Omental fat pad (tissue), 4 donors: Measurements from ENCODE around the gene KNDC1. TPM values are rescaled to one million over a fixed set of nuclear protein-coding genes. Genes with fewer than 3 reads are reported as not detected.

Experiments used
- ATAC-seq: fragments of 150-250 bp; one replicate; pipeline ENCODE4 v1.9.1; 2016; ENCODE audit warnings: mild to moderate bottlenecking, moderate library complexity; ENCODE audit not compliant: low FRiP score
- DNase-seq: peaks from one replicate; pipeline ENCODE4 v3.0.0-alpha.2; 2019; ENCODE audit warnings: low spot score
- CTCF ChIP-seq, 3 donors: fragments of 450-650 bp; IDR thresholded peaks; one replicate each; pipeline ENCODE4 v1.5.1; 2016 to 2017; ENCODE audit warnings: antibody characterized with exemption in 3 of 3, mild to moderate bottlenecking in 3 of 3, moderate library complexity in 2 of 3
- total RNA-seq, 4 donors: library from RNA; depleted of rRNA; stranded (reverse); fragments of >200 nt; gene quantifications; one replicate each; pipeline ENCODE4 v1.1.0, GENCODE V29; 2016

KNDC1 gene
- total RNA-seq, 4 donors from 2014 or later, result 0.16 to 7.7 (median 1.7) TPM

DNA sequence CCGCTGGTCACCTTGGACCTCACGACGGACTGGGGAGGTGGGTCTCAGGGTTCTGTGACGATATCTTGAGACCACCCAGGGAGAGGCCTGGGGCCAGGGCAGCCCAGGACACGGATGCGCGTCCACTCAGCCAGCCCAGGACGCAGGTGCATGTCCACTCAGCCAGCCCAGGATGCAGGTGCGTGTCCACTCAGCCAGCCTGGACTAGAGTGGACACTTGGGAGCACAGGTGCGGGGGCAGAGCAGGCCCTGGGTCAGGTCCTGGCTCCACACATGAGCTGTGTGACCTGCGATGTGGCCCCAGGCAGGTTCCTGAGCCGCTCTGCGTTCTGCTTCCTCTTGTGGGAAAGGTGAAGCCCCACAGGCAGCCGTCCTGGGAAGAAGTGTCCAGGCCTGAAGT is 22.2 kb downstream of the KNDC1 start:
- DNase-seq, result no peak
- no peak for ATAC-seq
- no peak for TF ChIP-seq CTCF (IDR thresholded peaks at IDR 0.05)

GRCh38 chr10:133182791-133183645 is 23.0 kb downstream of the KNDC1 start:
- ATAC-seq (no peak), DNase-seq (no peak)
- no peak for TF ChIP-seq CTCF (IDR thresholded peaks at IDR 0.05)

DNA sequence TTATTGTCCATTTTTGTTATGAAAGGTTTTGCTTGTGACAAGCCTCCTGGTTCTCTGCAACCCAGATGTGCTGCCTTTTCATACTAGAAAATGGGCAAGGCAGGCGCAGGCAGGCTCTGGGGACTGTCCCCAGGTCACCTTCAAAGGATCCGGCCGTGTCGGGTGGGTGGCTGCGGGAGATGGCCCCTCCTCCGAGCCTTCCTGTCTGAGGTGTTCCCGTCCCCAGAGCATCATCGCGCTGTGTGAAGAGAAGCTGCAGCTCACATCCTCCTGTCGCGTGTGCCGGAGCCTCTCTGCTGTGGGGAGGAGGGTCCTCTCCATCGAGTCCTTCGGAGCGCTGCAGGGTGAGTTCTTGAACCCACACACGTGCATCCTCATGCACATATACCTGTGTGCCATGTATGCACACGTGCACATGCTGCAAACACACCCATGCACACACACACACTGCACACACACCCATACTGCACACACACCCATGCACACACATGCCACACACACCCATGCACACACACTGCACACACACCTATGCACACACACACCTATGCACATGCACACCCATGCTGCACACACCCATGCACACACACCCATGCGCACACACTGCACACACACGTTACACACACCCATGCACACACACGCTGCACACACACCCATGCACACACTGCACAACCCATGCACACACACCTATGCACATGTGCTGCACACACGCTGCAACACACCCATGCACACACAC is 23.8 kb downstream of the KNDC1 start:
- no peak for DNase-seq
- TF ChIP-seq CTCF (IDR thresholded peaks at IDR 0.05), result no peak
- no peak for ATAC-seq

DNA sequence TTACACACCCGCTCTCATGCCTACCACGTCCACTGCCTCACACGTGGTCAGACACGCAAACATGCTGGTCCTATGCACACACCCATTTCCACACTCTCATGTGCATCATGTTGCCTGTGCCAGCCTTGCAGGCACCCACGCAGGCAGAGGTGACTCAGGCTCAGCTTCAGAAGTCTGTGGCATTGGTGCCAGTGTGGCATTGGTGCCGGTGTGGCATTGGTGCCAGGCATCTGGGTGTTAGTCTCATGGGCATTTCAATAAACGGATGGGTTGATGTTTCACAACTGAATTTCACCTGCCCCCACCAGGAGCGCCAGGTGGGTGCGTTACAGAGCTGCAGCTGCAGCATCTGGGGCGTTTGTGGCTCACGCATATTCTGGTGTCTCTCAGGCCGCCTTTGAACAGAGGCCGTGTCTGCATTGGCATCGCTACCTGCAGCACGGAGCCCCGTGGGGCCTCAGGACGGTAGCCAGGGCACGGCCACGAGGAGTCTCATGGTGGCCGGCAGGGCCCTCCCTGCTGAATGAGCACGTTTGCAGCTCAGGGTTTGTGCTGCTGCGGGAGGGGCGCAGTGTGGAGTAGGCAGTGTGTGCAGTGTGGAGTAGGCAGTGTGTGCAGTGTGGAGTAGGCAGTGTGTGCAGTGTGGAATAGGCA is 24.7 kb downstream of the KNDC1 start:
- DNase-seq (no peak), ATAC-seq (no peak)
- no peak for TF ChIP-seq CTCF (IDR thresholded peaks at IDR 0.05)

DNA sequence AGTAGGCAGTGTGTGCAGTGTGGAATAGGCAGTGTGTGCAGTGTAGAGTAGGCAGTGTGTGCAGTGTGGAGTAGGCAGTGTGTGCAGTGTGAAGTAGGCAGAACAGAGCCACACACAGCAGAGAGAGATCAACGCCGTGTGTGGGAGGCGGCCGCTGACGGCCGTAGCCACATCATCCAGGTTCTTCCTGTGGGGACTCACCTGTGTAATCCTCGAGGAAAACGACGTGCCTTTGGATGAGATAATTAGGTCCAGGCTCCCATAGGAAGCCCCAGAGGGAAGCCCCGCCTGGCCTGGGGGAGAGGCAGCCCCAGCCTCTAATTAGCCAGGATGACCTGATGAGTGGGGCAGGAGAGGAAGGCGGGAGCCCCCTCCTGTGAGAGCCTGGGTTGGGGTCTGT is 25.4 kb downstream of the KNDC1 start:
- DNase-seq, result no peak
- ATAC-seq, result no peak
- no peak for TF ChIP-seq CTCF (IDR thresholded peaks at IDR 0.05)

DNA sequence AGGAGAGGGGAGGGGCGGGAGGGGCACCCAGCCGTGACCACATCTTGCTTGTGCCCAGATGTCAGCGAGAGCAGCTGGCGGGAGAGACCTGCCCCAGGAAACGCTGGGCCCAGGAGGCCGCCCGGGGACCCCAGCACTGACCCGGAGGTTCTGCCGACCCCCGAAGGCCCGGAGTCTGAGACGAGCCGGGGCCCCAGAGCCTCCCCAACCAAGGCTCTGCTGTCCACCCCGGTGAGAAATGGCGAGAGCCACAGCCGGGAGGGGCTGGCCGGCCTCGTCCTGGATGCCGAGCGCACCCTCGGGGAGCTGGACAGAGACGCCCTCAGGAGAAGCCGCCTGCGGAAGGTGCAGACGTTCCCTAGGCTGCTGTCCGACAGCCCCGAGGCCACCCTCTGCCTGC is 25.9 kb downstream of the KNDC1 start:
- no peak for TF ChIP-seq CTCF (IDR thresholded peaks at IDR 0.05)
- DNase-seq (no peak), ATAC-seq (no peak)
